GM18520 (cell line): Measurements from ENCODE around the gene ASAH2B.

Source experiments
- ATAC-seq: cut with Tn5 transposase; IDR thresholded peaks from one replicate; pipeline ENCODE4 v1.9.1; 2021; ENCODE audit not compliant: unreplicated experiment

The ASAH2B gene

DNA sequence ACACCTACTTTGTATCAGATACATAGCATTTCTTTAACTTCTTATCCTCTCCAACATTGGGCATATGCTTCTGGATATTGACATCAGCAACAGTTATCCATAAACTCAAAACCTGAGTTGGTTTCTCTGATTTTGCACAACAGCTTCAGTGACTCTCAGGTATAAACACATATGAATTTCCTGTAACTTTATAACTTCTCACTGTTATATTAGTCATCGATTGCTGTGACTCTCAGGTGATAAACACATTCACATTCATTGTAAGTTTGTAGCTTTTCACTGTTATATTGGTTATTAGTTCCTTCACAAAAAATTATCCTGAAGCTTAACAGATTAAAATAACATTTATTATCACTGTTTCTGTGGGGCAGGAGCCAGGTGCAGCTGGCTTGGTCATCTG, 57.0 kb downstream of the ASAH2B start:
- ATAC-seq: no peak

GRCh38 chr10:50798297-50798696, 58.6 kb downstream of the ASAH2B start:
- no peak for ATAC-seq

GRCh38 chr10:50799595-50799994, 59.9 kb downstream of the ASAH2B start:
- ATAC-seq: no peak

GRCh38 chr10:50805981-50806622, 66.4 kb downstream of the ASAH2B start:
- no peak for ATAC-seq

DNA sequence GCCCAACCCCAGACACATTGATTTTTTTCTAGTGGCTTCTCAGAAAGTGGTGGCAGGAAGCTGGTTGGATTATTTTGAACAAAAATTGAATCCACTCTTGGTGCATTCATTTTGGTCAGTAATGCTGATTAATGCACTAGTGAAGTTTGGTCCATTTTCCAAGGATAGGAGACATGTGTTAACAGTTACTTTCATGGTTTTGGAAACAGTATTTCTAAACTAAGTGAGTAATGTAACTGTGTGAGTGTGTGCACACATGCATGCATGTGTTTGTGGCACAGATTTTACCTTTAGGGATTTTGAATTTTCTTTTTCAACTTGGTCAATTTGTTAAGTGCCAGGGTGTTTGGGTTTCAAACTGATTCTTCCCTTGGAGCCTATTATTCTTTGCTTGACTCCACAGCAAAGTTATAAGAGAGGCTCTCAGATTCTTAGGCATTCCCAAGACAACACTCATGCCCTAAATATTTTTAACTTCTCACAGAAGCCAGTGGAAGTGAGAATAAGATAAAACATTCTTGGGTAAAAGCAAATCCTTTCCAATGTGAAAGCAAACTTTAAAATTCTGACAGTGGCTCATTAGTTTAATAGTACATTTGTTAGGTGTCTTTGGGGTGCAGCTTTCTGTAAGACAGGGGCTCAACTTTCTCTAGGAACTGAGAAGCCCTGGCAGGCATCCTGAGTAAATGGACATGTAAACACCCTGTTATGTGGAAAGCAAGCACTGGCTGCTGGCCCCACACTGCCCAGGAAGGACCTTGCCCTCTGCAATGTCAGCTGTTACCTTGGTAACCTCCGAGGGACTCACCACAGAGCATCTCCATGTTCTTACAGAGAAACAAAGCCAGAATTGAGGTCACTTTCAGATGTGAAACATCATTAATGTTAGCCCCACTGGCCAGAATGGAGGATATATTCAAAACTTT, 68.4 kb downstream of the ASAH2B start:
- ATAC-seq: no peak
